Psoas muscle (tissue), 8 donors: ENCODE results near the gene RPL28. TPM values are rescaled to one million over a fixed set of nuclear protein-coding genes. Genes with fewer than 3 reads are reported as not detected.

Experiments
- ATAC-seq, 4 donors: fragments of 200-7000 bp; cut with Tn5 transposase; one replicate each; pipeline ENCODE4 v1.9.1; 2020; ENCODE audit warnings: moderate library complexity in 3 of 4, mild to moderate bottlenecking in 2 of 4
- DNase-seq, 2 donors: peaks; one replicate each; pipeline ENCODE4 v3.0.0-alpha.2; 2020
- H3K27ac ChIP-seq: fragments of 200-600 bp; one replicate; pipeline ENCODE4 v1.8.0; 2022
- H3K27me3 ChIP-seq, 3 donors: fragments of 200-600 bp in 1 of 3; one replicate each; pipeline versions ENCODE4 v1.6.1 to v1.8.0; 2013 to 2022; ENCODE audit warnings: low read length in 2 of 3, mild to moderate bottlenecking in 2 of 3, moderate library complexity in 1 of 3; ENCODE audit not compliant: insufficient read depth in 3 of 3
- H3K36me3 ChIP-seq, 2 donors: fragments of 200-600 bp in 1 of 2; one replicate each; pipeline versions ENCODE4 v1.6.1 to v1.8.0; 2013 to 2022; ENCODE audit warnings: low read depth in 1 of 2, mild to moderate bottlenecking in 1 of 2, moderate library complexity in 1 of 2; ENCODE audit not compliant: insufficient read depth in 1 of 2
- H3K4me1 ChIP-seq: fragments of 200-600 bp; one replicate; pipeline ENCODE4 v1.8.0; 2022
- H3K4me3 ChIP-seq: fragments of 200-600 bp; one replicate; pipeline ENCODE4 v1.8.0; 2022; ENCODE audit warnings: mild to moderate bottlenecking
- H3K9me3 ChIP-seq: fragments of 200-600 bp; one replicate; pipeline ENCODE4 v1.8.0; 2022
- WGBS, 3 donors: extraction: QIAGEN DNeasy Blood & Tissue Kit; methylation state at CpG; one replicate each; pipeline versions ENCODE4 v1.1.6 to v1.1.7; 2013; 5-methylcytosine and 5-hydroxymethylcytosine counted together
- intact Hi-C, 2 donors: fragments of 100-400 bp; cut with DNase I; formaldehyde crosslinking; loops; one replicate each; pipeline versions ENCODE4 v1.11.0 to v1.14.2; 2022
- polyA plus RNA-seq, 3 donors: library from polyadenylated mRNA; stranded (reverse); fragments of 200-250 nt; gene quantifications; one replicate each; pipeline ENCODE4 v1.2.3, GENCODE V29; 2013
- total RNA-seq, 4 donors: library from RNA; stranded (reverse); fragmentation: NEBNext Ultra II Directional in 2 of 4; extraction: Animal tissue kit (Norgen Biotek cat#: 25700) in 2 of 4; gene quantifications; one replicate each; pipeline versions ENCODE4 v1.2.1 to v1.2.4, GENCODE V29; 2021 to 2023
- TF ChIP-seq, protein P1 (sequence below): fragments of 200-600 bp; IDR thresholded peaks from one replicate; pipeline ENCODE4 v1.8.0; 2022; ENCODE audit warnings: antibody characterized with exemption
- donor health status: healthy with polysubstance abuse.
- donor health status: DM: no; HTN: no; CAD: no; lungs with moderate emphysema.
- donor health status: Bipolar disorder and iron deficiency.
- donor health status: healthy.
- donor health status: DM: yes; HTN: yes; CAD: no.
- donor health status: DM: no; HTN: no; CAD: no.
- donor health status: DM: no; HTN: no; CAD: no.
- donor health status: DM: yes; HTN: yes; CAD: no.

The RPL28 gene
- total and polyA plus RNA-seq, 7 donors = 547 to 1,362 (median 675) TPM

DNA sequence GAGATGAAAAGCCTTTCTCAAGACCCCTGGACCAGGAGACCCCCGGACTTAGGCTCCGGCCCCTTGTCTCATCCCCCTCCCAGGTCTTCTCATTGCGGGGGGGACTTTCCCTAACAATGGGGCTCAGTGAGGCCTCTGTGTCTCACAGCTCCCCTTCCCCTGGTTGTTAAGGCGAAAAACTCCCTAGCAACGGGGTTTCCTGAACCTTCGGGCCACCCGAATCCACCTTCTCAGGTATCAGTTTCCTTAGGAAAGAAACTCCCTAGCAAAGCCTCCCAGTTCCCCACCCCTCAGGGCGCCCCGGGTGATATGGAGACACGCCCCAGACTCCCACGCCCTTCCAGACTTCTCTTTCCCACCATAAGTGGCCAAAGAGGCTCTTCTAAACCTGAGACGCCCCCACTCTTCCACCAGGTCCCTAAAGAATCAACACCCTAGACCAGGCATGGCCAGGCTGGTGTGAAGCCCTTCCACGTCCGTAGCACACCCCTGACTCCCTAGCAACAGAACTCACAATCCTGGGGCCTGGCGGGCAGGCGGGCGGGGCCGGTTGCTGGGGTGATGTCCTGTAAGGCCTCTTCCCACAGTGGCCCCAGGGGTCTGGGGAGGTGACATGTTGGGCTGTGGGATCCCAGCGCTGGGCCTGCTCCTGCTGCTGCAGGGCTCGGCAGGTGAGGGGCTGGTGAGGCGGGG is 9.3 kb upstream of the RPL28 start, which contains the start of gene TMEM190:
TSS of gene TMEM190 (plus strand) at position 586 of the 693 bp plus-strand sequence. CDS start at position 614, 28 bp downstream.
- Histone ChIP-seq H3K36me3 (no peaks in the 10 kb centered on the region), H3K4me3 (no peak within 1 kb of the TSS), H3K4me1 (no peaks in the 10 kb centered on the region), H3K27me3 (peaks cover 0 to 51% (median 23%) of the 10 kb centered on the region in 3 donors), H3K9me3 (no peaks in the 10 kb centered on the region), H3K27ac (no peak within 1 kb of the TSS)
- intact Hi-C loops = no loop called here
- DNase-seq (no peak), ATAC-seq (no peak)
- WGBS, 3 donors = 64 to 73% (median 65%) methylated on average over 21 of the region's 21 CpGs
- TF ChIP-seq, protein P1, sequence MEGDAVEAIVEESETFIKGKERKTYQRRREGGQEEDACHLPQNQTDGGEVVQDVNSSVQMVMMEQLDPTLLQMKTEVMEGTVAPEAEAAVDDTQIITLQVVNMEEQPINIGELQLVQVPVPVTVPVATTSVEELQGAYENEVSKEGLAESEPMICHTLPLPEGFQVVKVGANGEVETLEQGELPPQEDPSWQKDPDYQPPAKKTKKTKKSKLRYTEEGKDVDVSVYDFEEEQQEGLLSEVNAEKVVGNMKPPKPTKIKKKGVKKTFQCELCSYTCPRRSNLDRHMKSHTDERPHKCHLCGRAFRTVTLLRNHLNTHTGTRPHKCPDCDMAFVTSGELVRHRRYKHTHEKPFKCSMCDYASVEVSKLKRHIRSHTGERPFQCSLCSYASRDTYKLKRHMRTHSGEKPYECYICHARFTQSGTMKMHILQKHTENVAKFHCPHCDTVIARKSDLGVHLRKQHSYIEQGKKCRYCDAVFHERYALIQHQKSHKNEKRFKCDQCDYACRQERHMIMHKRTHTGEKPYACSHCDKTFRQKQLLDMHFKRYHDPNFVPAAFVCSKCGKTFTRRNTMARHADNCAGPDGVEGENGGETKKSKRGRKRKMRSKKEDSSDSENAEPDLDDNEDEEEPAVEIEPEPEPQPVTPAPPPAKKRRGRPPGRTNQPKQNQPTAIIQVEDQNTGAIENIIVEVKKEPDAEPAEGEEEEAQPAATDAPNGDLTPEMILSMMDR = no peak

DNA sequence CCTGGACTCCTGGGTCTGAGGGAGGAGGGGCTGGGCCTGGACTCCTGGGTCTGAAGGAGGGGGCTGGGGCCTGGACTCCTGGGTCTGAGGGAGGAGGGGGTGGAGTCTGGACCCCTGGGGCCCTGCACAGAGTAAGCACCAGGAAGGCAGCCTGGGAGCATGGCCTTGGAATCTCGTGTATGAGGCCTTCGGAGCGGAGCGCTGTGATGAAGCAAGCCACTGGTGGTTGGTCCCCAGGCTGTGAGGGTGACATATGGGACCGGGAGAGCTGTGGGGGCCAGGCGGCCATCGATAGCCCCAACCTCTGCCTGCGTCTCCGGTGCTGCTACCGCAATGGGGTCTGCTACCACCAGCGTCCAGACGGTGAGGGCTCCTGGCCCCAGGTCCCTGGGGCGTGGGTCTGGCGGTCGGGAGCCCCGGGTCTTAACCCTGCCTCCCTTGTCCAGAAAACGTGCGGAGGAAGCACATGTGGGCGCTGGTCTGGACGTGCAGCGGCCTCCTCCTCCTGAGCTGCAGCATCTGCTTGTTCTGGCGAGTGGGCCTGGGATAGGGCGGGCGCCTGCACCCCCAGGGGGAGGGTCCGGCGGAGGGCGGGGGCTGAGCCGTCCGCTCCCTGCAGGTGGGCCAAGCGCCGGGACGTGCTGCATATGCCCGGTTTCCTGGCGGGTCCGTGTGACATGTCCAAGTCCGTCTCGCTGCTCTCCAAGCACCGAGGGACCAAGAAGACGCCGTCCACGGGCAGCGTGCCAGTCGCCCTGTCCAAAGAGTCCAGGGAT is 8.2 kb upstream of the RPL28 start:
- Histone ChIP-seq H3K4me3 (no peak overlapping the region), H3K36me3 (no peaks in the 10 kb centered on the region), H3K4me1 (no peaks in the 10 kb centered on the region), H3K9me3 (no peaks in the 10 kb centered on the region), H3K27ac (no peak overlapping the region), H3K27me3 (peaks cover 0 to 41% (median 19%) of the 10 kb centered on the region in 3 donors)
- WGBS, 3 donors = 13 to 14% (median 14%) methylated on average over 42 to 43 of the region's 43 CpGs
- ATAC-seq (peak in 2 of 4 donors; percentile 14 to 27), DNase-seq (no peak)
- intact Hi-C loops = no loop called here
- TF ChIP-seq, protein P1 = no peak

DNA sequence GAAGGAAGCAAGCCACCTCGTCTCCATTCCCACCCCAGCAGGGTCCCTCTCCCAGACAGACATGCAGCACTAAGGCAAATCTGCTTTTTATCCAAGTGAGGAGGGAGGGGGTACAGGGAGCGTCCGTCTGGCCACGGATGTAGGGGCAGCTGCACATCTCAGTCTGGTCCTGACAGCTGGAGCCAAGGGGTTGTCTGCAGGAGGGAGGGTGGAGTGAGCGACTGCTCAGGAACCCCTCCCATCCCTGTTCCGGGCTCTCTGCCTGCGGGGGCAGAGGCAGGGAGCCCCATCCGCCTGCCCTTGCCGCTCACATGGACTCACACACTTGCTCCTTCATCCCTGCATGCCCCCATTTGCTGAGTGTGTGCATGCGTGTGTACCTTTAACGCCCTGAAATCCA is 6.6 kb upstream of the RPL28 start:
- DNase-seq = no peak
- Histone ChIP-seq H3K27me3 (peaks cover 0 to 29% (median 12%) of the 10 kb centered on the region in 3 donors), H3K36me3 (no peaks in the 10 kb centered on the region), H3K27ac (no peak overlapping the region), H3K4me1 (peaks cover 4% of the 10 kb centered on the region), H3K9me3 (no peaks in the 10 kb centered on the region), H3K4me3 (no peak overlapping the region)
- ATAC-seq = no peak
- intact Hi-C loops = no loop called here
- 43 to 54% (median 48%) methylated on average over 11 of the region's 11 CpGs for WGBS, 3 donors
- TF ChIP-seq, protein P1 = no peak

DNA sequence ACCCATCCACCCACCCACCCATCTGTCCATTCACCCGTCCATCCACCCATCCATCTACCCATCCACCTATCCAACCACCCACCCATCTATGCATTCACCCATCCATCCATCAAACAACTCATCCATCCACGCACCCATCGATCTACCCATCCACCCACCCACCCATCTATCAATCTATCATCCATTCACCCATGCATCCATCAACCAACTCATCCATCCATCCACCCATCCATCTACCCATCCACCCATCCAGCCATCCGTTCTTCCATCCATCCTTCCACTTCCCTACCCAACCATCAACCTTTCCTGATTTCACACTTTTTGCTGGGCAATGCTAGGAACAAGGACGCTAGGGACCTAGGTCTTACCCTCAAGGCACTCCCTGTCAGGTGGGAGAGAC is 3.7 kb upstream of the RPL28 start:
- ATAC-seq (no peak), DNase-seq (no peak)
- Histone ChIP-seq H3K27ac (no peak overlapping the region), H3K36me3 (peaks cover 0 to 7% of the 10 kb centered on the region in 2 donors), H3K4me3 (no peak overlapping the region), H3K27me3 (peaks cover 0 to 7% (median 2%) of the 10 kb centered on the region in 3 donors), H3K9me3 (no peaks in the 10 kb centered on the region), H3K4me1 (peaks cover 12% of the 10 kb centered on the region)
- intact Hi-C loops = loop anchor here (5.0 to 10.0 kb wide), 4 partner anchors 40 to 273 kb away; partner anchors contain the start of genes U2AF2 (in 1 of the 2) and ZNF784 (in 1 of the 2)
- TF ChIP-seq, protein P1 = no peak
- WGBS, 3 donors = 94 to 99% (median 97%) methylated on average over 5 of the region's 5 CpGs
